Cerebellar nuclear complex (tissue), 1 donor: Measurements from ENCODE around the gene TMEM269.
"Not testable (repeated sequence)": the region's sequence is repeated elsewhere in the genome, so short reads cannot be mapped to it uniquely, and the experiment has no call there.

Experiments used
- DNase-seq, 2 experiments: peaks; one replicate each; lab custom pipeline; 2025; lab: John Stamatoyannopoulos, UW

Gene TMEM269

DNA sequence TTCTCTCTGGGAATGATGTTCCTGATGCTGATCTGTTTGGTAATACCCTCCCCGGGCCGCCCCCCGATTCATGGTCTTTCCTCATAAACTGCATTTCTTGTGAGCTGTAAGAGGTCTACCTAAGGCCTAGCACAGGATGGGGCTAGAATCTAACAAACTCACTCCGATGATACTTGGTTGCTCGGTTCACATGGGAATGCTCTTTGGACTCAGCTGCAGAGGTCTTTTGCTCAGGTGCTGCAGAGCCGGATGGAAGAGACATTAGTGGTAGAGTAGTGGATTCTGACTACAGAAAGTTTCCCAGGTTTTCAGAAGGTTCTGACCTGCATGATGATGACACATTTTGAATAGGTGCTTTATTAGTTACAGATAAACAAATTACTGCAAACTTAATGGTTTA is 8.3 kb upstream of the TMEM269 start:
- DNase-seq: no peak

DNA sequence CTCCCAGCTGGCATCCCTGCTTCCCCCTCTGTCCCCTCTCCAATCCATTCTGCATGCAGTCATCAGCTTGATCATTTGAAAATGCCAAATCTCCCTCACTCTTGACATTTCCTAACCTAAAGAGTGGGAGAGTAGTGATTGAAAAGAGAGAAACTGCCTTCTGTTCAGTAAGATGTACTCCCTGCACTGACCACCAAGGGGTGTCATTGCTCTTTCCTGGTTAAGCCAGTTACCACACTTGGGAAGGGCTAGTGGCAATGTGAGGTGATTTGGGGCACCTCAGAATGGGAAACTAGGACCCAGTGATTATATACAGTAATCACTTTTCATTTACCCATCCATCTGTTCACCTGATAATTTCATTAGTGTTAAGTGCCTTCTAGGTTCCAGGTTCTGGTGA is 6.9 kb upstream of the TMEM269 start:
- no peak for DNase-seq

DNA sequence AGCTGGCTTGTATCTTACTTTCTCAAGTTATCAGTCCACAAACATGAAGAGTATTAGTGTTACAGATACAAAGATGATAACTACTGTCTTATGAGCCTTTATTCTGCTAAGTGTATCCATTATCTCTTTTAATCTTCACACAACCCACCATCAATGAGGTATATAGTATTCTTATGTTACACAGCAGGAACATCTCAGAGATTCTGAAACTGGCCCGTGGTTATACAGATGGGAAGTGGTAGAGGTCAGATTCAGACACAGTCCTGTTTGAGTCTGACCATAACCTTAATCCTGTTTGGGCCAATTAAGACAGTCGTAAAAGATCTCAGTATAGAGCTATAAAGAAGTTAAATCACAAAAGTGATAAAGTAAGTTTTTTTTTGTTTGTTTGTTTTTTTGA is 5.1 kb upstream of the TMEM269 start:
- DNase-seq: no peak

DNA sequence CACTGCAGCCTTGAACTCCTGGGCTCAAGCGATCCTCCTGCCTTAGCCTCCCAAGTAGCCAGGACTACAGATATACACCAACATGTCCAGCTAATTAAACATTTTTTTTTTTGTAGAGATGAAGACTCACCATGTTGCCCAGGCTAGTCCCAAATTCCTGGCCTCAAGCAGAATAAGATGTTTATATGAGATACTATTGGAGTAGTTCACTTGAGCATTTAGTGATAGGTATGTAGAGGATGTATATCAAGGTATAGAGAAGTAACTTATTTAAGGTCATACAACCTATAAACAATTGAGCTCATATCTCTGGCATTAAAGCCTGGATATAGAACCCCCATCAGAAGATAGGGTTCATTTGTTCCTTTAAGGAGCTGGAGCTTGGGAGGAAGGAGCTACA is 4.6 kb upstream of the TMEM269 start:
- no peak for DNase-seq

DNA sequence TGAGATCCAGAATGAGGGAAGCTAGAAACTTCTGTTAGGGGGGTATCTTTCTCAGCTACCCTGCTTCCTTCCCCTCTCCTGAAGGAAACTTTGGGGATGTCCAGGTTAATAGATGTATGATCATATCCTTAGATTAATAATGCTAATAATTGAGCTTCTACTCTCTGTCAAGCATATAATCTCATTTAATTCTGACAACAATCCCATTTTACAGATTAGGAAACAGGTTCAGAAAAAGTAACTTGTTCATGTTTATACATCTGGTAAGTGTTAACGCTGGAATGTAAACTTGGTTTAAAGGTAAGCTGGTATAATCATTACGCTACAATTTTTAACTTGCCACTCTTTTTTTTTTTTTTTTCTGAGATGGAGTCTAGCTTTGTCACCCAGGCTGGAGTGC is 1.7 kb upstream of the TMEM269 start:
- DNase-seq: no peak

DNA sequence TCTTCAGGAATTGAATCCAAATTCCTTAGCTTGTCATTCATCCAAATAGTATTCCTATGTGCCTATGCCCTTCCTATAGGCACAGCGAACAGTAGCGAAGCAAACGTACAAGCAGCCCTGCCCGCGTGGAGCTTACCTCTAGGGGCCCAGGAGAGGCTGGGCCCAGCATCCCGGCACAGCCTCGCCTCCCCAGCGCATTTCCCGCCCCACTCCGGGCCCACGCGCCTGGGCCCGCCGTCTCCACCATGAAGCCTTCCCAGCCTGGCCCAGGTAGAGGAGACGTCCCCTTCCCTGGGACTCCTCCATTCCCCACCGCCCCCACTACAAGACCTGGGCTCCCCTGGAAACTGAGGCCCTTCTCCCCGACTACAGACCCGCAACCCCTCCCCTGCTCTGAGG is 245 bp upstream of the TMEM269 start:
- DNase-seq: no peak

DNA sequence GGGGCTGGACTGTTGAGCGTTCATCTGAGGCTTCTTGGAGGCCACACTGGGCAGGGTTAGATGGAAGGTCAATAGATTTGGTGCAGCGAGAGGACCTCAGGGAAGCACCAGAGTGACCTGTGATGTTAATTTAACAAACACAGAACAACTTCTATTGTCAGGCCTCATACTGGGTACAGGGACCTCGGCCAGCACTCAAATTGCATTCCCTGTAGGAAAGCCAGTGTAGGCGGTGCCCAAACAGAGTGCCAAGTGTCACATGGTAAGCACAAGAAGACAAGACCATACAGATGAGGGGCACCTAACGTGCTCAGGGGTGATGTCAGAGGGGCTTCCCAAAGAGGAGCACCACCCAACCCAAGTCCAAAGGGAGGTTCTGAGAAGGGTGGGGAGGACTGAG is 1.3 kb downstream of the TMEM269 start:
- no peak for DNase-seq

DNA sequence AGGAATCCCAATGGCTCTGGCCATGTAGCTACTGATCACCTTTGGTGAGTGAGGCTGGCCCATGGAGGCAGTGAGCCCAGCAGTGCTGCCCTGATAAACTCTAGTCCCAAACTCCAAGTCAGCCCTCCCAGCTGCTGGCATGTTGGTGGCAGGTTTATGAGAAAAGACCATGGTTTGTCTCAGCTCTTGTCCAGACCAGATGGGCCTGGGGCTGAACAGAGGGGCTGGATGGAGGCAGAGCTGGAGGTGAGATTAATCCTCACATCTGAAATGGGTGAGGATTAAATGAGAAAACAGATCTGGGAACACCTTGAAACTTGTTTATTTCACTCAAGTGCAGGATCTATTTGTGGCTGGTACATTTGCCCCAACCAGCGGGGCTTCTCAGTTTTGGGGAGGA is 3.2 kb downstream of the TMEM269 start:
- no peak for DNase-seq

DNA sequence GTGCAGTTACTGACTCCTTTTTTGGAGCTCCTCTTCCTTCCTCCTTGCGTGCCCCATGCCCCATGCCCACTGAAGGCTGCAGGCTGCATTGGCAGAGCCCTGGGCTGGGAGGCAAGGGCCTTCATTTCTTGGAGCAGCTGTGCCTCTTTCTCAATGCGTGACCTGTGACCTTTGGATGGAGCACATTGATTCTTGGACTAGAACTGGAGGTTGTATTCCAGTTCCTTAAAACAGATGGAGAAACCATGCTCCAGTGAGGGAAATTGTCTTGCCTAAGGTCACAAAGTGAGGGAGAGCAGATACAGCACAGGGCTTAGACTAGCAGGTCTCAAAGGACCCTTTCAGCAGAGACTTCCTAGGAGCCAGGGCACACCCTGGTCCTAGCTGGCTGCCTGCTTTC is 9.0 kb downstream of the TMEM269 start:
- no peak for DNase-seq

DNA sequence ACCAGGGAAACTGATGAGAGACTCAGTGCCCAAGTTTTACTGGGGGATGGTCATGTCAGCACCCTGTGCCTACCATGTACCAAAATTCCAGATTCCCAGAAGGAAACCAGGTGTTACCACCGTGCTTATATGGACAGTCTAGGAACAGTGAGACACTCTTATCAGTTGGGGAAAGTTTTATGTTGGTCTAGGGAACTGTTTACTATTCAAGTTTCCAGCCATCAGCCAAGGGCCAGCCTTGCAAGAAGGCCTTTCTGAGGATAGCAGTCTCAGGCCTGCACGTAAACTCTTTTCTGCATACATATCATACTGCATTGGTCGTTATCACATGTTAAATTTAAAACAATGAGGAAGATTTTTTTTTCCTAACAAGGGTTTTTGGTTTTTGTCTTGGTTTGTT is 12.6 kb downstream of the TMEM269 start:
- no peak for DNase-seq

DNA sequence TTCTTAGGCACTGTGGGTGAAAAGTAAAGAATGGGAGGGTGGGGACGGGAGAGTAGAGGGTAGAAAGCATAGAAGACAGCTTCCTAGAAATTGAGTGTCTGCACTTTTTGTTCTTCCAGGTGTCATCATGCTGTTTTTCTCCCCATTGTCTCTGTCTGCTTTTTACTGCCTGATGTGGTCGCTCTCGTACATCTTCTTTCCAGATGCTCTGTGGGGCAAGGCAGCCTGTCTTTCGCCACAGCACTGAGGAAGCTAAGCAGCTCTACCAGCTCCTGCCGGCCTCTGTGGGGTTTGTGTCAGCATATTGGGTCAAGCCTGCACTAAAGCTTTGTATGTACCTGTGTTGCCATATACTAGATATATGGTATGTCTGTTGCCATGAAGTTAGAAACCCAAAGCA is 13.2 kb downstream of the TMEM269 start:
- DNase-seq: no peak

DNA sequence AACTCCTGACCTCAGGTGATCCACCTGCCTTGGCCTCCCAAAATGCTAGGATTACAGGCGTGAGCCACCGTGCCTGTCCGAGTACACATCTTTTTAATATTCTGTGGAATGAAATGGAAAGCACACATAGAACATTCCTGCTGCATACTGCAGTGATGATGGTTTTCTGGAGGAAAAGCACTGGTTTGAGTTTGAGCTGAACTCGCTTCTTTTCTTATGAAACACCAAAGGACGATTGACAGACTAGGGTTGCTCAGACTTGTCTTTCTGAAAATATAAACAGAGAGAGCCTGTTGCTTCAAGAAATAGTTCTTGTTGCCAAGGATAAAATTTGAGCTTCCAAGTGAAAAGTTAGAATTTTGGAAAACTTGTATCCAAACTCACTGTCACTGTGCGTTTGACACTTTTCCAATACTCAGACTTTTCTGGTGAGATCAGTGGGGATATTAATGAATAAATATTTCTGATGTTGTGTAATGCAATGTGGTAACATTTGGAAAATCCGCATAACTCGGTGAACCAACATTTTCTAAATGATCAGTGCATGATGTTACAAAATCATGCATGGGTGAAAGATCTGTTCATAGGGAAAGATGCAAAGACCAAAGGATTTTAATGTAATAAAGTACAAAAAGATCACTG is 17.2 kb downstream of the TMEM269 start:
- DNase-seq: no peak

DNA sequence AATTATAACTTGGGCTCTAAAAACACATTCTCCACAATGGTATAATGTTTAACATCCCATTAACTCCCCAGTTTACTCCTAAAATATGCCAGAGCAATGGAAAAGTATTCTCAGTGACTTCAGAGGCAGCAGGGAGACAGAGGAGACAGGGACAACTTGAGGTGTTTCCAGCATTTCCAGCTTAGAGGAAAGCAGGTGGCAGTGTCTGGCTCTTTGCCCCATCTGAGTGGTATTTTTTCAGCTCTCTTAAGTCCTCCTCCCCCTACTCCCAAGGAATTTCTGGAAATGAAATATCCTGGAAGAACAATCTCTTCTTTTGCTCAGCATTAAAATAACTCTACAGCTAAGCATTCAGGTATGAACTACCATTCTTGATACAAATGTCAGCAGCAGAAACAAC is 21.4 kb downstream of the TMEM269 start:
- no peak for DNase-seq

DNA sequence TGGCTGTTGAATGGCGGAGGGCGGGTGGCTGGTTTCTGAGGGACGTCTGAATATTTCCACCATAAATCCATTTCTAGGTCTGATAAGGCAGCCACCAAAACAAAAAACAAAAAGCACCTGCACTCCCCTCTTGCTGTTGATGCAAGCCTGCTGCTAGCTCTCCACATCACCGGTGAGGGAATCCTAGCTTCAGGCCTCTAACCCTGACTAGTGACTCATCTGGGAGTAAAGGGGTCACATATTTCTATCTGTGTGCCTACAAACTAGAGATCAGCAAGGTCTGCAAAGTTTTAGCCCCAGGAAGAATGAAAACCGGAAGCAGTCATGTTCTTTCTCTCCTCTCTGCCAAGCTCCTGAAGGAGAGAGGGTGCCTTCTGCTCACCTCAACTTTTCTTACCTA is 21.8 kb downstream of the TMEM269 start:
- DNase-seq: no peak

DNA sequence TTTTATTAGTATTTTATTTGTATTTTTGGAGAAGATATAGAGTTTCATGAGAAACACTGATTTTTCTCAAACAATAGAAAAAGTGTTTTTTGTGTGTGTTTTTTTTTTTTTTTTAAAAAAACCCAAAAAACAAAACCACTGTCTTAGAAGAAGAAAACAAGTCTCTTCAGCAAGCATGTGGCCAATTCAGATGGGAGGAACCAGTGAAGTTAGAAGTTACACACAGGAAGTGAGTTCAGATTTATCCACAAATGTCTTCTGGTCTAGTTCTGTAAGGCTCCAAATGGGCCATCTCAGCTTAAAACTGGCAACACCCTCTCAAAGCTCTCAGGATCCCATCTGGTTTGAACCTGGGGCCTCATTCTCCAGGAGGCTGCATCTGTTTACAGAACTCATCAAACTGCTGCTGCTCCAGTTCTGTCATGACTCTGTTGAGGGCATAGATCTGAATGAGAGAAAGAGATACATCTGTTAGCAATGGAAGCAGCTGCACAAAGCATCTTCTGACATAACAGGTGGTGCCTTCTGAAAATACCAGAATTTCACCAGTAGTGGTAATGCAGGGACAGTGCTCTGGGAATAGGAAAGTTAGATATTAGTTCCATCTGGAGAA is 22.4 kb downstream of the TMEM269 start:
- no peak for DNase-seq

DNA sequence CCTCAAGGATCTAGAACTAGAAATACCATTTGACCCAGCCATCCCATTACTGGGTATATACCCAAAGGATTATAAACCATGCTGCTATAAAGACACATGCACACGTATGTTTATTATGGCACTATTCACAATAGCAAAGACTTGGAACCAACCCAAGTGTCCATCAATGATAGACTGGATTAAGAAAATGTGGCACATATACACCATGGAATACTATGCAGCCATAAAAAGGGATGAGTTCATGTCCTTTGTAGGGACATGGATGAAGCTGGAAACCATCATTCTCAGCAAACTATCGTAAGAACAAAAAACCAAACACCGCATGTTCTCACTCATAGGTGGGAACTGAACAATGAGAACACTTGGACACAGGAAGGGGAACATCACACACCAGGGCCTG is 30.0 kb downstream of the TMEM269 start:
- DNase-seq: not testable (repeated sequence)

DNA sequence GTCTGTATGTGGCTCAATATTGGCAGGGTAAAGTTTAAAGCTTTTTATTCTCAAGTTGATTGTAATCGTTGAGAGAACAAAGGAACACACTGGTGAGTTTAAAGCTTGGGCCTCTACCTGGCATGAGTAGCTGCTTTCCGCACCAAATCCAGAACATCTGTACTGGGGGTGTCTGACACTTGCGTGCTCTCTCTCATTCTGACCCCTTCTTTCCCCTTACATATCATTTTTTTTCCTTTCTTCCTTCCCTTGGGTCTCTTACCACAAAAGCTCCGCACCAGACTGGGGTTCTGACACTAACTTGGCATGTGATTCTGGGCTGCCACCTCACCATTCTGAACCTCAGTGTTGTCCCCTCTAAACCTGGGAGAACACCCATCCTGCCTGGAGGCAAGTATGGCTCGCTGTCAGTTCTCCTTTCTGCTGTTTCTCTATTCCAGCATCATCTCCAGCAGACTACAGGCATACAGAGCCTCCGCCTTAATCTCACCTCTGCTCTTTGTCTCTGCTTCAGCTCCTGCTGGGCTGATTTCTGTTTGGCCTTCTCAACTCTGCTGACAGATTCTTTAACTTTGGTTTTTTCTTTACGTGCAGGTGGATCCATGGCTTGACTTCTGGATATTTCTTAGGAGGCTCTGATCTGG is 31.3 kb downstream of the TMEM269 start:
- peak in 1 of 2 experiments; percentile 33 for DNase-seq

DNA sequence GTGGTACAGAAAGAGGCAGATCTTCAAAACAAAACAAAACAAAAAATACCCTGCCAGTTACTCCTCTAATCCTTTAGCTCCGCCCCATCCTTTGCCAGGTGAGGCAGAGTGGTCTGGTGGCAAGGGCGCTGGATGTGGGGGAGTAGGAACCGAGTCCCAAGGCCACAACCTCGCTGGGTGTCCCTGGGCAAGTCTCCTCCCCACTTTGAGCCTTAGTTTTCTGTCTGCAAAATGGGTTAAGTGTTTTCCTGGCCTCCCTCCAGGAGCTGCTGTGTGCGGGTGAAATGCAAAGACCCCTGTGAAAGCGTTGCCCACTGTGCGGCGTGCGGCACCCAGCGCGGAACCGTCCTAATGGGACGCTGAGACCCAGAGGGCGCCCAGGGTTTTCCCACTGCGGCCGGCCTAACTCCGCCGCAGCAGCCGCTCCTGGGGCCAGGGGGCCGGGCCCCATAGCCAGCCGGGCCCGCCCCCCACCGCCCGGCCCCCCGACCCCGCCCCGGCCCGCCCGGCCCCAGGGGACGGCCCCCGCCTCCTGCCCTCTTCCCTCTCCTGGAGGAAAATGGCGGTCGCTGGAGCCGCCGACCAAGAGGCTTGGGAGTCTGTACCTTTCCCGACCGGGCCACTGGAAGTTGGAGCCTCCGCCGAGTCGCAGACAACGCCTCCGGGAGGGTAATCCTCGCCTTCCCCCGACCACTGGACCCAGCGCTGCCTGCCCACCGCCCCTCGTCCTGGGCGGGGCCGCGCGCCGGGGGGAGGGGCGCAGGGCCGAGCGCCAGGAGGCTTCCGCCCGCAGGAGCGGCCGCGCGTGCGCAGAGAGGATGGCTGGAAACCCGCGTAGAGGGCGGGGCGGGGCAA is 32.0 kb downstream of the TMEM269 start, which contains the start of the genes ERMAP and SVBP:
ERMAP (plus strand) TSS at position 538 of the 855 bp plus-strand sequence. CDS start 13,327 bp downstream, outside the sequence.
SVBP (minus strand) TSS at position 813 of the 855 bp plus-strand sequence. CDS start 853 bp downstream, outside the sequence.
- DNase-seq: peak in 1 of 2 experiments; percentile 68

DNA sequence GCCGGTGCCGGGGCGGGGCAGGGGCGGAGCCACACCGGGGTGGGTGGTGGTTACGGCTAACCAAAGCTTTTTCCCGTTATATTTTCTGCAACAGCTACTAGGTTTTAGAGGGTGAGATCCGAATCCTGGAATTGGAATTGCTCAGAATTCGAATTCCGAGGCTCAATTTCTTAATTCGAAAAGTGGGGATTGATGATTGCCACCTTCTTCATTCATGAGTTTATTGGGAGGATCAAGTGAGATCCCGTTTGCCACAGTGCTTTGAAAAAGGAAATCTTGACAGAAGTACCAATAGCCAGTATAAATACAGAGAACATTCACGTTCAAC is 32.6 kb downstream of the TMEM269 start:
- no peak for DNase-seq

DNA sequence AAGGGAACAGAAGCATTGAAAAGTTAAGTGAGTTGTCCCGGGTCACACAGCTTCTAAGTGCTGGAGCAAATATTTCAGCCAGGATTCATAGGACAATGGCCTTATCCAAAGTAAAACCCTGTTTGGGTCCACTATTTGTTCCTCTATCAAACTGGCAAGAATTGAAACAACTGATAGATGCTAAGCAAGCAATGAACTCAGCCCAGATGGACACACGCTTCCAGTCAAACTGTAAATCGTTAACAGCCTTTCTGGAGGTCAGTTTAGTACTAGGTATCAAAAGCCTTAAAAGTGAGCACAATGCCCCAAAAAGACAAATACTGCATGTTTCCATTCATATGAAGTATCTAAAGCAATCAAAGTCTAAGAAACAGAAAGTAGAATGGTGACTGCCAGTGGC is 33.2 kb downstream of the TMEM269 start:
- DNase-seq: no peak

DNA sequence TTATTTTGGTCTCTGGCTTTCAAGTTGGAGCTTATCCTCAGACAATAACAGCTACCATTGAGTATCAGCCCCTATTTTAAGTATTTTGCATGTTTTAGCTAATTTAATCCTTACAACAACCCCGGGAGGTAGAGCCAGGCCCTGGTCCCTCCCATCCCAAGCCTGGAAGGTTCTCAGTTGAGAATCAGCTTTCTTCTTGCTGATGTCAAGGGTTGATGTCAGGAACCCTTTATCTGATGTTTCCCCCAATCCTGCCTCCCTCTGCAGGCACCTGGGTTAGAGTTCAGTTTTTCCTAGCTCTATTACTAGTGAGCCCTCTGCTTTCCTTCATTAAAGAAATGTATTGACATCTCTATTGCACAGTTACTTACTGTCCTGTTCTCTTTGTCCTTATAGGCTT is 36.0 kb downstream of the TMEM269 start:
- no peak for DNase-seq

DNA sequence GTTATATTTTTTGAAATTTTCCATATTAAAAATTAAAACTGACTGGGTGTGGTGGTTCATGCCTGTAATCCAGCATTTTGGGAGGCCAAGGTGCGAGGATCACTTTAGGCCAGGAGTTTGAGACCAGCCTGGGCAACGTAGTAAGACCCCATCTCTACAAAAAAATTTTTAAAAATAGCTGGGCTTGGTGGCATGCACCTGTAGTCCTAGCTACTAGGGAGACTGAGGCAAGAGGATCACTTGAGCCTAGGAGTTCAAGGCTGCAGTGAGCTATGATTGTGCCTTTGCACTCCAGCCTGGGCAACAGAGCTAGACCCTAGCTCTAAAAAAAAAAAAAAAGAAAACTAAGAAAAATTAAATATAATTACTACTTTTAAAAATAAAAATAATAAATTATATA is 36.9 kb downstream of the TMEM269 start:
- DNase-seq: no peak
